RWPE1 (cell line): ENCODE results near the gene P2RY10.

ENCODE experiments used
- CTCF ChIA-PET: fragments of 350-600 bp; sonication (Branson Sonifier 250); formaldehyde crosslinking; extraction: SDS; loops from one replicate; lab custom pipeline; 2021; lab: Yijun Ruan, JAX
- POLR2A ChIA-PET: fragments of 400-600 bp; formaldehyde crosslinking; extraction: SDS; loops from one replicate; lab custom pipeline; 2020; ENCODE audit warnings: antibody characterized with exemption; ENCODE audit not compliant: low non-redundant PET; lab: Yijun Ruan, JAX
- DNase-seq: peaks from one replicate; pipeline ENCODE4 v3.0.0; 2012; ENCODE audit warnings: low spot score
- H3K27ac ChIP-seq: fragments of 450-650 bp; 2 replicates; pipeline ENCODE4 v1.5.1; 2017
- TF ChIP-seq, protein P1 (sequence below): fragments of 450-650 bp; conservative IDR thresholded peaks from 2 replicates; pipeline ENCODE4 v1.5.1; 2017; ENCODE audit warnings: low read depth, mild to moderate bottlenecking

Gene P2RY10

DNA sequence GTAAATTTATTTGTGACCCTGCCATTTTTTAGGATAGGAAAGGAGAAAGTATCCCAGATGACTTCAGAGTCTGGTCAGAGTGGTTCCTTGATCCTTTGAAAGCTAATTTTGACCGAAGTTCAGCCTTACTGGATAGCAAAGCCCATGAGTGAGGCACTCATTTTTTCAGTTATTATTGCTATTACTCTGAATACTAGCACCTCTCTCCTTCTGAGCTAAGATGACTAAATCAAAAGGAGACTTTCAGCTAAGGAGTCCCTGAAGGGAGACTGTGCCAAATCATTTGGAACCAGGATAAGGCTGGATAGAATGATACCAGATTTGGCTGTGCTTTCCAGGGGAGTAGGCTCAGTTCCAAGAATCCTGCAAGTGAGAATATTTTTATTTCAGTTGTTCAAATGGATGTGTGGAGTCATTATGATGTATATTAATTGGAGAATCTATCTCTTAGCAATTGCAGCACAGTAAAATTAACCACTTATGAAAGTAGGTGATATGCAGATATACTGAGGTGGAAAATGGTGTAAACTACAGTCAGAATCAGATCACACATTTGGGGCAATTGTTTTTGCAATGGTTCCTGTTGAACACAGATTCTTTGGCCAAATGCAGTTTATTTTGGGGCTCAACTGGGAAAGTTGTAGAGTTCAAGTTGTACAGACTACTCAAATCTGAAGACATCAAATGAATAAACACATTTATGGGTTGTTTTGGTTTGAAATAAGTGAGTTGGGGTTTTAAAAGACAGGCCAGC is 1.2 kb downstream of the P2RY10 start:
- TF ChIP-seq, protein P1, sequence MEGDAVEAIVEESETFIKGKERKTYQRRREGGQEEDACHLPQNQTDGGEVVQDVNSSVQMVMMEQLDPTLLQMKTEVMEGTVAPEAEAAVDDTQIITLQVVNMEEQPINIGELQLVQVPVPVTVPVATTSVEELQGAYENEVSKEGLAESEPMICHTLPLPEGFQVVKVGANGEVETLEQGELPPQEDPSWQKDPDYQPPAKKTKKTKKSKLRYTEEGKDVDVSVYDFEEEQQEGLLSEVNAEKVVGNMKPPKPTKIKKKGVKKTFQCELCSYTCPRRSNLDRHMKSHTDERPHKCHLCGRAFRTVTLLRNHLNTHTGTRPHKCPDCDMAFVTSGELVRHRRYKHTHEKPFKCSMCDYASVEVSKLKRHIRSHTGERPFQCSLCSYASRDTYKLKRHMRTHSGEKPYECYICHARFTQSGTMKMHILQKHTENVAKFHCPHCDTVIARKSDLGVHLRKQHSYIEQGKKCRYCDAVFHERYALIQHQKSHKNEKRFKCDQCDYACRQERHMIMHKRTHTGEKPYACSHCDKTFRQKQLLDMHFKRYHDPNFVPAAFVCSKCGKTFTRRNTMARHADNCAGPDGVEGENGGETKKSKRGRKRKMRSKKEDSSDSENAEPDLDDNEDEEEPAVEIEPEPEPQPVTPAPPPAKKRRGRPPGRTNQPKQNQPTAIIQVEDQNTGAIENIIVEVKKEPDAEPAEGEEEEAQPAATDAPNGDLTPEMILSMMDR = no peak
- POLR2A ChIA-PET = no interaction called here
- no peak overlapping the region for H3K27ac ChIP-seq
- CTCF ChIA-PET = no interaction called here
- no peak for DNase-seq

DNA sequence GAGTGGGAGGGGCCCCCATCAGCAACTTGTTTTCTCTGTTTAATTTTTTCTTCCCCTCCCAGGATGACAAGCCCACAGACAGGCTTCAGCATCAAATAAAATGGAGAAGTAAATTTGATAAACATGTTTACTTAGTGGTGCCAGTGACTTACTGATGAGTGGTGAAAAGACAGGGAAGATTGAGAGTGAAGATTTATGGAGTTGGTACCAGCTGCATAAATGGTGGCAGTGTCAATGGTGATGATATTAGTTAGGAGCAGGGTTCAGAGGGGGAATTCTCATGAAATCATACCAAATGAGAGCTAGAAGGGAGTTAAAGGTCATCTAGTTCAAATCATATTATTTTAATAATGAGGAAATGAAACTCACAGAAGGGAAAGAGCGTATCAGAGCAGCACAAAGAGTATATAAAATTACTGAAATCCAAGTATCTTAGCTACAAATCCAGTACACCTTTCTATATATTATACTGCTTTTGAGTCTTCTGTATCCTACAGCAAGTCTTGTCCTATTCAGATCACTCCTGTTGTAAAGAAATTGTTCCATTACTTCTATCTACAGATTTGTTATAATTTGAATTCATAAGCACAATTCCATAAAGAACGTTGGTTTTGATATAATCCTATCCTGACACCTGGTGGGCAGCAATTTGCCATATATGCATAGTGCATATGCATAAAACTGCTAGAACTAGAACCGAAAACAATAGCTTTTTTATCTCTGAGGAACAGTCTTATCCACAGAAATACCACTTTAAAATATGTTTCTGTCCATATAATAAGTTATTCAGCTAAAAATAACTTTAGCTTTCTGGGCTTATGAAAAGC is 5.0 kb downstream of the P2RY10 start:
- CTCF ChIA-PET = no interaction called here
- TF ChIP-seq, protein P1 = no peak
- POLR2A ChIA-PET = no interaction called here
- no peak for DNase-seq
- no peak overlapping the region for H3K27ac ChIP-seq

DNA sequence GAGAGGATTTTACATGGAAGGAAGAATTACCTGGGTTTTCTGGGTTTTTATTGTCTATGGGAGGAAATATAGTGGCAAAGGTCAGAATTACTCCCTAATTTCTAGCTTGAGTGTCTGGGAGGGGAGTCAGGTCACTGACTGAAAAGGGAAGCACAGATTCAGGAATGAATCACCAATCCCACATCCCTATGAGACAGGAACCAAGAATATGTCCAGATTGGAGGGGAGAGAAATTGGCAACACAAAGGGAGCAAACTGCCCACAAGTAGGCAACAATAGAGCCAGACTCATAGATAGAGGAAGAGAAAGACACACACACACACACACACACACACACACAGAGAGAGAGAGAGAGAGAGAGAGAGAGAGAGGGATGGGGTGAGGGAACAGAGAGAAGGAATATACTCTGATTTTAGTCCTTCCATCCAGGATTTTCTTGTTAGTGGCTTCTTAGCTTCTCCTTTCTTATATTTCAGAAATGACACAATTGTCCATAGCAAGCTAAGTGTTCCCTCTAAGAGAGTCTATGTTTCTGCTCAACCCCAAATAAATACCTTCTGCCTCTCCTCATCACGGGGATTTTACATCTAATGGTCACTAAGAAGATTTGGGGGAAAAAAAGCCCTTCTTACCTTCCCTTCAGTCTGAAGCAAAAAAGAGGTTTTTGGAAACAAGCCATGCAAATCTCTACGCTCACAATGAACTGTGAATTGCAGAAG is 12.0 kb downstream of the P2RY10 start:
- TF ChIP-seq, protein P1 = no peak
- POLR2A ChIA-PET = no interaction called here
- CTCF ChIA-PET = no interaction called here
- no peak for DNase-seq
- no peak overlapping the region for H3K27ac ChIP-seq

DNA sequence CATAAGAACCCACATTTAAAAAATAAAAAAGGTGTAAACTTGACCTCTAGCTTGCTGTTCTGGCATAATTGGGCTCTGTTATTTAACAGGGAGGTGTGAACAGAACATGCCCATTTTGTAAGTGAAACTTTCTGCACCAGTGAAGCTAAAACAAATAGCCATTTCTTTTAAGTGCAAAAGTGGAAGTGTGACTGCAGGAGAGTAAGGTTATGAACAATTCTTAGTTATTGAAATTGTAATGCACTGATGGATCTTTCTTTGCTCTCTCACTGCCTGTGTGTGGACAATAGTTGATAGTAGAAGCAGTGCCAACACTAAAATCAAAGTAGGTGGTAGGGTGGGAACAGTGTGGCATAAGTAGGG is 12.6 kb downstream of the P2RY10 start:
- TF ChIP-seq, protein P1 = no peak
- ChIA-PET CTCF (no interaction called here), POLR2A (no interaction called here)
- H3K27ac ChIP-seq = no peak overlapping the region
- DNase-seq = no peak

DNA sequence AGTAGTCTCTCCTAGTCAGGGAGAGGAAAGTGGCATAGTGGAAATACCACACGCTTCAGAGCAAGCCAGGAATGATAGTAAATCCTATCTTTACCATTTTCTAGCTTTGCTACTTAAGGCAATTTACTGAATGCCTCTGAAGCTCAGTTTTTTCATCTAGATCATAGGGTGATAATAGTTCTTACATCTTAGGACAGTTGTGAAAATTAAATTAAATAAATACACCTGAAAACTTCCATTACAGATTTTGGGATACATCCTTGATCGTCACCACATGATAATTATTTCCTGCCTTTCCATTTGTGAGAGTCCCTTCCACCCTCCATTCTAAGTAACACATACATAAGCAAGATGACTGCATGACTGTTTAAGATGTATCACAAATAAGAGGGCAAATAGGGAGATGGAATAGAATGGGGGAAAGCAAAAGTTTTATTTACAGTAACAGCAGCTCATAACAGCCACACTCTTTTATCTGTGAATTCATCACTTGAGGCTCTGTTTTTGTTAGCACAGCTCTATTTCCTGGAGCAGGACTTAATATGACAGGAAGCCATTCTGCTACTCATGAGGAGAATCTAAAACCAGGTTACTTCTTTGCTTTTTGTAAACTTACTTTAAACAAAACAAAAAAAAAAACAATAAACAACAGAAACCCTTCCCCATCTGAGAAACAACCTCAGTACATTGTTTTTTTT is 13.4 kb downstream of the P2RY10 start:
- no peak overlapping the region for H3K27ac ChIP-seq
- TF ChIP-seq, protein P1 = no peak
- ChIA-PET CTCF (no interaction called here), POLR2A (no interaction called here)
- no peak for DNase-seq

DNA sequence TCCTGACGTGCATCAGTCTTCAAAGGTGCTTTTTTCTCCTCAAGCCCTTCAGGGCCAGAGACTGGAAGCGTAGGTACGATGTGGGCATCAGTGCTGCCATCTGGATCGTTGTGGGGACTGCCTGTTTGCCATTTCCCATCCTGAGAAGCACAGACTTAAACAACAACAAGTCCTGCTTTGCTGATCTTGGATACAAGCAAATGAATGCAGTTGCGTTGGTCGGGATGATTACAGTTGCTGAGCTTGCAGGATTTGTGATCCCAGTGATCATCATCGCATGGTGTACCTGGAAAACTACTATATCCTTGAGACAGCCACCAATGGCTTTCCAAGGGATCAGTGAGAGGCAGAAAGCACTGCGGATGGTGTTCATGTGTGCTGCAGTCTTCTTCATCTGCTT is 15.7 kb downstream of the P2RY10 start:
- H3K27ac ChIP-seq = no peak overlapping the region
- POLR2A ChIA-PET = no interaction called here
- CTCF ChIA-PET = no interaction called here
- no peak for DNase-seq
- TF ChIP-seq, protein P1 = no peak
